Measurements from ENCODE around the gene CALHM1.

The CALHM1 gene

DNA sequence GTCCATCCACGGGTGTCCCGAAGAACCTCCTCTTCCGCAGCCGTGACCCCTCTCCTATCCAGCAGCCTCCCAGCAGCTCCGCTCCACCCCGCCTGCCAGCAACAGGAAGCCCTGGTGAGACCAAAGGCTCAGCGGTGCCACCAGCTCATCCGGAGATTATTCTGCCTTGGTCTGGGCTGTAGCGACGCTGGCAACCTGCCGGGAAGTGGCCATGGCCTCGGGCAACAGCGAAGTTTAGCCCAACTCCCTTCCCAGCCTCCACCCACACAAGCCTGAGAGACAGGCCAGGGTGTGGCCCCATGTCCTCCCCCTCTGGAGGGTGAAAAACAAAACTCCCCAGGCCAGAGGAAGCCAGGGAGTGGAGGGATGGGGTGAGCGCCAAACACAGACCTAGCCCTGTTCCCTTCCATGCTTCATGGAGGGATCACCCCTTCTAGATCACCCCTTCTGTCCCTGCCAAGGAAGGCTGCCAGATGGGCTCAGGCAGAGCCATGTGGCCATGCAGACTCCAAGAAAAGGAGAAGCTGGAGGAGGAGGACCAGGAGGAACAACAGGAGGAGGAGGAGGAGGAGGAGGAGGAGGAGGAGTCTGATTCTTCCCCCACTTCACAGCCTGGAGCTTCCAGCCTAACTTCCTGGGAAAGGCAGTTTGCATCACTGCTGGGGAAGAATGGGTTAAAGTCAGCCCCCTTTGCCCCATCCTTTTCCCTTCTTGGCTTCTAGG is 7.4 kb downstream of the CALHM1 start:
- POLR2A ChIA-PET, result no interaction called here
- no peak for DNase-seq (ENCODE audit: extremely low spot score)
- CTCF ChIA-PET, result no interaction called here
- TF ChIP-seq L3MBTL2 (conservative IDR thresholded peaks at IDR 0.05) (no peak), ELF4 (IDR thresholded peaks at IDR 0.05) (no peak), SP1 (IDR thresholded peaks at IDR 0.05) (no peak), ZNF384 (IDR thresholded peaks at IDR 0.05) (no peak), SUZ12 (IDR thresholded peaks at IDR 0.05) (no peak), FOXA1 (IDR thresholded peaks at IDR 0.05) (no peak), BHLHE40 (IDR thresholded peaks at IDR 0.05; ENCODE audit: borderline replicate concordance) (no peak), TARDBP (IDR thresholded peaks at IDR 0.05) (no peak), NFRKB (IDR thresholded peaks at IDR 0.05) (no peak), ARNT (IDR thresholded peaks at IDR 0.05) (no peak), FOXM1 (IDR thresholded peaks at IDR 0.05; ENCODE audit: borderline replicate concordance) (no peak), FOXK2 (IDR thresholded peaks at IDR 0.05) (no peak), CTBP1 (IDR thresholded peaks at IDR 0.05; ENCODE audit: borderline replicate concordance) (no peak)
- TF ChIP-seq, protein P1, sequence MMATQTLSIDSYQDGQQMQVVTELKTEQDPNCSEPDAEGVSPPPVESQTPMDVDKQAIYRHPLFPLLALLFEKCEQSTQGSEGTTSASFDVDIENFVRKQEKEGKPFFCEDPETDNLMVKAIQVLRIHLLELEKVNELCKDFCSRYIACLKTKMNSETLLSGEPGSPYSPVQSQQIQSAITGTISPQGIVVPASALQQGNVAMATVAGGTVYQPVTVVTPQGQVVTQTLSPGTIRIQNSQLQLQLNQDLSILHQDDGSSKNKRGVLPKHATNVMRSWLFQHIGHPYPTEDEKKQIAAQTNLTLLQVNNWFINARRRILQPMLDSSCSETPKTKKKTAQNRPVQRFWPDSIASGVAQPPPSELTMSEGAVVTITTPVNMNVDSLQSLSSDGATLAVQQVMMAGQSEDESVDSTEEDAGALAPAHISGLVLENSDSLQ (IDR thresholded peaks at IDR 0.05), result no peak

DNA sequence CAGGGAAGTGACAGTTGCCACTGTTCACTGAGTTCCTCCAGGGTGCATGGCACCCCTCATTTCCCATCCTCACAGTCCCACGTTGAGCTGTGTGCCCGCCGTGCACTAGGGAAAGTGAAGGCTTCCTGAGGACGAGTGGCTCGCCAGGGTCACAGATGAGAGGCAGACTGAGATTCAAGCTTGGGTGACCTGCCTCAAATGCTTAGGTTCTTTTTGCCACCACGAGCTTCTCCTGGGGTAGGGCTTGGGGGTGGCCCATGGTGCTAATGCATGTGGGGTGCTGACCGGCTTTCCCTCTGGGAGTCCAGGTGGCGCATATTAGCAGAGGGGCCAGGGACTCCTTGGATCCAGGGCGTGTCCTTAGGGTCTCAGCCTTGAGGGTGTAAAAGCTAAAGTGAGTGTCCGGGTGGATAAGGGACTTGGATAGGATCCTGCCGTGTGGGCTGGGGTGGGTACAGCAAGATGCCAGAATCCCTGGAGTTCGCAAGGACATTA is 8.5 kb downstream of the CALHM1 start:
- ChIA-PET CTCF (no interaction called here), POLR2A (no interaction called here)
- TF ChIP-seq L3MBTL2 (conservative IDR thresholded peaks at IDR 0.05), result no peak
- no peak for TF ChIP-seq HDGF (IDR thresholded peaks at IDR 0.05; ENCODE audit: borderline replicate concordance)
- TF ChIP-seq LEF1 (IDR thresholded peaks at IDR 0.05; ENCODE audit: borderline replicate concordance), result no peak
- no peak for TF ChIP-seq FOXK2 (IDR thresholded peaks at IDR 0.05)
- TF ChIP-seq FOXA1 (IDR thresholded peaks at IDR 0.05), result no peak
- TF ChIP-seq ELF4 (IDR thresholded peaks at IDR 0.05), result no peak
- DNase-seq (ENCODE audit: extremely low spot score), result no peak

DNA sequence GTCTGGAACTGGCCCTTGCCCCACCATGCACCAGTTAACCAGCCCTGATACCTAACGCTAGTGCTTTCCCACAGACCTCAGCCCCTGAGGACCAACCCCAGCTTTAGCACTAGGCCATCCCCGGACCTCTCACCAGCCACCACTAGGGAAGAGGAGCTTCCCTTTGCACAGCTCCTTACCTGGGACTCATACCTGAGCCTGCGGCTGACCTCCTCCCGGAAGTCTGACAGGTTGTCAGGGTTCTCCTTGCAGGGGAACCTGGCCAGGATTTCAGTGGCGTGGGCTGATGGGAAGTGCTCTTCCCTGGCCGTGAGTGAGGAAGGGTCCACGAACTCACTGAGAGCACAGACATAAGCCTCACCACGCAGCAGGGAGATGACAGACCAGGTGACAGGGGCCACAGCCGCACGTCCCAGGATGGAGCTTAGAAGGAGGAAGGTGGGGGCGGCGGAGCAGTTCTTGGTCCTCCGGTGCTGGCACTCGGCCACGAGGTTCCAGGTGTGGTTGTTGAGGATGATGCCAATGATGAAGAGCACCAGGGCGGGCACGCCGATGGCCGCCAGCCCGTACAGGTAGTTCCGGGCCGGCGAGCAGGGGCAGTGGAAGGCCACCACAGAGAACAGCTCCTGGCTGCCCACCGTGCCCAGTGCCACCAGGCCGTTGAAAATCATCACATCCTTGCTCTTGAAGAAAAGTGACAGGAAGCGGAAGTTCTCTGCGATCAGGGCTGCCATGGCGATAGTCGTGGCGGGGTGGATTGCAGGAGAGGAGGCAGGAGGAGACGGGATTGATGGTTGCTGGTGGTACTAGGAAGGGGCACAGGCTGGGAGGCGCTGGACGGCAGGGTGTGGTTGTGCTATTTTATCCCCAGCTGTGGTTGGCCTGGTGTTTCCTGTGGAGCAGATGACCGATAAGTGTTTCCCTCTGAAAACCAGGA is 9.2 kb downstream of the CALHM1 start:
- POLR2A ChIA-PET, result no interaction called here
- TF ChIP-seq BHLHE40 (IDR thresholded peaks at IDR 0.05; ENCODE audit: borderline replicate concordance), result no peak
- TF ChIP-seq SP1 (IDR thresholded peaks at IDR 0.05), result no peak
- TF ChIP-seq, protein P1 (IDR thresholded peaks at IDR 0.05), result no peak
- no peak for TF ChIP-seq ARNT (IDR thresholded peaks at IDR 0.05)
- no peak for TF ChIP-seq TARDBP (IDR thresholded peaks at IDR 0.05)
- TF ChIP-seq LEF1 (IDR thresholded peaks at IDR 0.05; ENCODE audit: borderline replicate concordance), result no peak
- no peak for TF ChIP-seq NFRKB (IDR thresholded peaks at IDR 0.05)
- no peak for TF ChIP-seq HDGF (IDR thresholded peaks at IDR 0.05; ENCODE audit: borderline replicate concordance)
- no peak for TF ChIP-seq ZNF384 (IDR thresholded peaks at IDR 0.05)
- no peak for TF ChIP-seq L3MBTL2 (conservative IDR thresholded peaks at IDR 0.05)
- TF ChIP-seq FOXM1 (IDR thresholded peaks at IDR 0.05; ENCODE audit: borderline replicate concordance), result no peak
- no peak for TF ChIP-seq SUZ12 (IDR thresholded peaks at IDR 0.05)
- no peak for TF ChIP-seq CTBP1 (IDR thresholded peaks at IDR 0.05; ENCODE audit: borderline replicate concordance)
- no peak for TF ChIP-seq FOXA1 (IDR thresholded peaks at IDR 0.05)
- no peak for DNase-seq (ENCODE audit: extremely low spot score)
- CTCF ChIA-PET, result no interaction called here

DNA sequence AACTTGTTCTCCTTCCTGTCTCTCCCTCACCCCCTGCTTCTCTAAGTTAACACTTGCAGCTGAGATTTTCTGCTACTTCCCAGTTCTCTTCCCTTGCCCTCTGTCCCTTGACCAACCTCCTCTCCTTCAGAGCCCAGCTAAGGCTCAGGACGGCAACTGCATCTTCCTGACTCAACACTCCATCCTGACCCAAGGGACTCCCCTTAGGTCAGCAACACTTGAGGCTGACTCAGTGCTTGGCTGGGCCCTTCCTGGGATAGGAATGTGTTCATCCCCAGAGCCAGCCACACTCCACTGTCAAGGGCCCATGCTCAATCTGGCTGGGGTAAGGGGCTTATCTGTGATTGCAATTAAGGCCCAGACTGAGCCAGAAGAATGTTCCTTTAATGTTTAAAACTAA is 10.0 kb downstream of the CALHM1 start:
- TF ChIP-seq NFRKB (IDR thresholded peaks at IDR 0.05), result no peak
- TF ChIP-seq CTBP1 (IDR thresholded peaks at IDR 0.05; ENCODE audit: borderline replicate concordance), result no peak
- no peak for TF ChIP-seq FOXK2 (IDR thresholded peaks at IDR 0.05)
- no peak for TF ChIP-seq LEF1 (IDR thresholded peaks at IDR 0.05; ENCODE audit: borderline replicate concordance)
- TF ChIP-seq TARDBP (IDR thresholded peaks at IDR 0.05), result no peak
- TF ChIP-seq L3MBTL2 (conservative IDR thresholded peaks at IDR 0.05), result no peak
- no peak for TF ChIP-seq BHLHE40 (IDR thresholded peaks at IDR 0.05; ENCODE audit: borderline replicate concordance)
- no peak for TF ChIP-seq SP1 (IDR thresholded peaks at IDR 0.05)
- TF ChIP-seq HDGF (IDR thresholded peaks at IDR 0.05; ENCODE audit: borderline replicate concordance), result no peak
- no peak for TF ChIP-seq SUZ12 (IDR thresholded peaks at IDR 0.05)
- no peak for TF ChIP-seq ARNT (IDR thresholded peaks at IDR 0.05)
- TF ChIP-seq FOXA1 (IDR thresholded peaks at IDR 0.05), result no peak
- no peak for TF ChIP-seq ELF4 (IDR thresholded peaks at IDR 0.05)
- TF ChIP-seq ZNF384 (IDR thresholded peaks at IDR 0.05), result no peak
- no peak for TF ChIP-seq FOXM1 (IDR thresholded peaks at IDR 0.05; ENCODE audit: borderline replicate concordance)
- TF ChIP-seq, protein P1 (IDR thresholded peaks at IDR 0.05), result no peak
- CTCF ChIA-PET, result no interaction called here
- no peak for DNase-seq (ENCODE audit: extremely low spot score)
- POLR2A ChIA-PET, result no interaction called here

DNA sequence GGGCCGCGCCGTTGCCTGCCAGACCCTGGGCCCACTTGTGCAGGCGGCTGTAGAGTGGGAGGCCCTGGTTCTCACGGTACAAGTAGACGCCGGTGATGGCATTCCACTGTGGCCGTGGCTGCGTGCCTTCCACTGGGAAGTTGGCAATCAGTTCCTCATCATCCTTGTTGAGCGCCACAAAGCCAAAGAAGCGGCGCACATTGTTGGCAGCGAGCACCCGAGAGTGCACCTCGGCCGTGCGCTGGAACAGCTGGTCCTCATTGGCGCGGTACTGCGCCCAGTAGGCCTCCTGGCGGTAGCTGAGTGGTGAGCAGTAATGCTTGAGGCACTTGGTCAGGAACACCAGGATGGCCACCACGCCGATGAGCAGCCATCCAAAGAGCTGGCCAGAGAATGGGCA is 11.5 kb downstream of the CALHM1 start:
- no peak for DNase-seq (ENCODE audit: extremely low spot score)
- TF ChIP-seq FOXA1 (IDR thresholded peaks at IDR 0.05) (no peak), CTBP1 (IDR thresholded peaks at IDR 0.05; ENCODE audit: borderline replicate concordance) (no peak), ARNT (IDR thresholded peaks at IDR 0.05) (no peak), HDGF (IDR thresholded peaks at IDR 0.05; ENCODE audit: borderline replicate concordance) (no peak), NFRKB (IDR thresholded peaks at IDR 0.05) (no peak), TARDBP (IDR thresholded peaks at IDR 0.05) (no peak), ZNF384 (IDR thresholded peaks at IDR 0.05) (no peak), SUZ12 (IDR thresholded peaks at IDR 0.05) (no peak), LEF1 (IDR thresholded peaks at IDR 0.05; ENCODE audit: borderline replicate concordance) (no peak), FOXM1 (IDR thresholded peaks at IDR 0.05; ENCODE audit: borderline replicate concordance) (no peak), SP1 (IDR thresholded peaks at IDR 0.05) (no peak), FOXK2 (IDR thresholded peaks at IDR 0.05) (no peak), BHLHE40 (IDR thresholded peaks at IDR 0.05; ENCODE audit: borderline replicate concordance) (no peak), ELF4 (IDR thresholded peaks at IDR 0.05) (no peak), L3MBTL2 (conservative IDR thresholded peaks at IDR 0.05) (no peak)
- TF ChIP-seq, protein P1 (IDR thresholded peaks at IDR 0.05), result no peak
- POLR2A ChIA-PET, result no interaction called here
- CTCF ChIA-PET, result no interaction called here
